Loucy (cell line): ENCODE results near the gene RRH.

Source experiments
- EZH2phosphoT487 ChIP-seq: fragments of 200-600 bp; IDR thresholded peaks from 2 replicates; pipeline ENCODE4 v1.6.1; 2018; ENCODE audit warnings: antibody characterized with exemption, mild to moderate bottlenecking, moderate library complexity, borderline replicate concordance
- TF ChIP-seq, protein P1 (sequence below): fragments of 200-600 bp; sonication (generic); conservative IDR thresholded peaks from 2 replicates; pipeline ENCODE4 v1.5.1; 2014; ENCODE audit warnings: mild to moderate bottlenecking, antibody characterized with exemption, low read length

DNA sequence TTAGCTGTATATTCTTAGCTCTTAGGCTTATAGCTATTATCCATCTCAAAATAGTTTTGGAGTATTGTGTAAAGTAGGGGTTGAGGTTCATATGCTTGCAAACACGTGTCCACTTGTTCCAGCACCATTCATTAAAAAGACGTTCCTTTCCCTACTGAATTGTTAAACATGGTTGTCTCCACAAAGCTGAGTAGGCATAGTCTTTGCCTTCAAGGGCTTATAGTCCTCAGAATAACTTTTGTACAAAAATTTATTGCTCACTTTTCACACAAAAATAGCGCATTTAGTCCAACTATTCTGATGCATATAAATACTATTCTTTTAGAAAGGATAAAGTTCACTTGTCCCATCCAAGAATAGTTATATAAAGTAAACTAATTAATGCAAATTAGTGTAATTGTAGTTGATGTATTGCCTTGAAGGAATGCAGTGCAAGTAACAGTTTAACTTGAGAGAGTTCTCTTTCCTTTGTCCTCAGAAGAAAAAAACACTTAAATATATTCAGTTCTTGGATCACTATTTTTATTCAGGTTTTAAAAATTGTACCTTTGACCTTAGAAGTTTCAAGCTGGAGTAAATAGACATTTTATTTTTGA, 34.2 kb downstream of the RRH start:
- no peak for TF ChIP-seq EZH2phosphoT487
- TF ChIP-seq, protein P1, sequence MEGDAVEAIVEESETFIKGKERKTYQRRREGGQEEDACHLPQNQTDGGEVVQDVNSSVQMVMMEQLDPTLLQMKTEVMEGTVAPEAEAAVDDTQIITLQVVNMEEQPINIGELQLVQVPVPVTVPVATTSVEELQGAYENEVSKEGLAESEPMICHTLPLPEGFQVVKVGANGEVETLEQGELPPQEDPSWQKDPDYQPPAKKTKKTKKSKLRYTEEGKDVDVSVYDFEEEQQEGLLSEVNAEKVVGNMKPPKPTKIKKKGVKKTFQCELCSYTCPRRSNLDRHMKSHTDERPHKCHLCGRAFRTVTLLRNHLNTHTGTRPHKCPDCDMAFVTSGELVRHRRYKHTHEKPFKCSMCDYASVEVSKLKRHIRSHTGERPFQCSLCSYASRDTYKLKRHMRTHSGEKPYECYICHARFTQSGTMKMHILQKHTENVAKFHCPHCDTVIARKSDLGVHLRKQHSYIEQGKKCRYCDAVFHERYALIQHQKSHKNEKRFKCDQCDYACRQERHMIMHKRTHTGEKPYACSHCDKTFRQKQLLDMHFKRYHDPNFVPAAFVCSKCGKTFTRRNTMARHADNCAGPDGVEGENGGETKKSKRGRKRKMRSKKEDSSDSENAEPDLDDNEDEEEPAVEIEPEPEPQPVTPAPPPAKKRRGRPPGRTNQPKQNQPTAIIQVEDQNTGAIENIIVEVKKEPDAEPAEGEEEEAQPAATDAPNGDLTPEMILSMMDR: no peak
